Fibroblast of skin of left quadriceps (primary cell): ENCODE results near the gene PTPRQ.
"Not testable (repeated sequence)": the region's sequence is repeated elsewhere in the genome, so short reads cannot be mapped to it uniquely, and the experiment has no call there.

ENCODE experiments used
- DNase-seq, 2 experiments: peaks; one replicate each; pipeline ENCODE4 v3.0.0-alpha.2; 2013; ENCODE audit warnings: low read depth in 2 of 2

Gene PTPRQ

GRCh38 chr12:80443974-80444666, at the start of gene PTPRQ:
PTPRQ (plus strand) TSS chr12:80444235; CDS start chr12:80444346, 111 bp downstream.
- DNase-seq: peak in 1 of 2 experiments; percentile 37

DNA sequence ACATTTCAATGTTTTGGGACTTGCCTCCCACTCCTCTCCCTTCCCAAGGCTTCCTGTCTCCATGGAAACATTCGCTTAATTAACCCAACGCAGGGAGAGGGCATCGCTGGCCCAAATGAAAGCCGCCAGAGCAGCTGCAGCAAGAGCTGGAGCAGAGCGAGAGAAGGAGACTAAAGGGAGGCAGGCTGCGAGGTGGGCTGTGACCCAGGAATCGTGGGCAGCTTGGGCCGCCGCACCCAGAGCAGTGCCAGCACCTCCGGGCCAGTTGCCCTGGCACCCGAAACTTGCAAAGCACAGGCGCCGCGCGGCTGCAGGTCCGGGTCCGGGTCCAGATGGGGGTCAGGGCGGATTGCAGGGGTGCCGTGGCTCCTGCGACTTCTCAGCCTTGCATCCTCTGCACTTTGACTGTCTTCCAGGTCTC, 43.5 kb upstream of the PTPRQ start:
- no peak for DNase-seq

- no peak for DNase-seq
Observed at GRCh38 chr12:80401191-80401590, 42.8 kb upstream of the PTPRQ start.

DNA sequence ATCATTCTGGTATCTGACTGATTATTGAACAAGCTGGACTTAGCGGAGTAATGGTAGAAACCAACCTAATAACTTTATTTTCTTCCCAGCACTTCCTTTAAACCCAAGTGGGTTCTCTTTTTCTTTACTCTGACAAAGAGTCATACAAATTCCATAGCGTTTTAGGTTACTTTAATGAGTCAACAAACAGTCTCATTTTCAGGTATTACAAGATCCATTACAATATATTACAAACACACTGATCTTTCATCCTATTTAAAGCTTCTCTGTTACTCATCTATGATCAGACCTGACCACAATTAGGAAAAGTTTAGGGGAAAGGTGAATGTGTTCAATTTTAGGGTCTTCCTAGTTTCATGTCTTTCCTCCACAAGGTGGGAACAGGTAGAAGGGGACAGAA, 39.4 kb upstream of the PTPRQ start:
- DNase-seq: no peak

GRCh38 chr12:80406253-80406652, 37.8 kb upstream of the PTPRQ start:
- no peak for DNase-seq

GRCh38 chr12:80411787-80412186, 32.2 kb upstream of the PTPRQ start:
- no peak for DNase-seq

GRCh38 chr12:80412343-80412953, 31.6 kb upstream of the PTPRQ start:
- DNase-seq: peak; percentile 37 to 43

DNA sequence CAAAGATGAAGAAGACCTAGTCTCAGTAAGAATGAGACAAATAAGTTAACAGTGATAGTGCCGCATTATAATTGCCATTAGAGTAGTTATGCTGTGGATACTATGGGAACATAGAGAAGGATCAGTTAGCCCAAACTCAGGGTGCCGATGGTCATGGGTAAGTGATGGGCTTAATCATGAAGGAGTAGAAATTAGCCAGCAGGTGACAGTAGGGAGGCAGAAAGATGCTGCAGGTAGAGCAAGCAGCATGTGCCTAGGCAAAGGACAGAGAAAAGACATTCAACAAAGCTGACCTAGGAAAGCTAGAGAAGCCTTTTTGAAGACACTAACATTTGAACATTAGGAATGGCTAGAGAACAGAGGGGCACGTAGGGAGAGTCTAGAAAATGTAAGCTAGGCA, 30.6 kb upstream of the PTPRQ start:
- DNase-seq: no peak

DNA sequence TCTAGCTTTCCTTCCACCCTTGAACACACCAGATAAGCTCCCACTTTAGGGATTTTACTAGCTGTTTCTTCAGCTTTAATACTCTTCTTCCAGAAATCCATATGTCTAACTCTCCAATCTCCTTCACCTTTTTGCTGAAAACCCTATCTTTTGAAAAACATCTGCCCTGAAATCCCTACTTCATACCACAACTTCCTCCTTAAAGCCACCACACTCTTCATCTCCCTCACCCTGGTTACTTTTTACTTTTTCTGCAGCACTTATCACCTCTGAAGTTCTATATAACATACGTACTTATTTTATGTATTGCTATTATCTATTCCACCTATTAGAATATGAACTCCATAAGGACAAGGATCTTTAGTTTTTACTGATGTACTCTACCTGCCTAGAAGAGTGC, 28.6 kb upstream of the PTPRQ start:
- no peak for DNase-seq

DNA sequence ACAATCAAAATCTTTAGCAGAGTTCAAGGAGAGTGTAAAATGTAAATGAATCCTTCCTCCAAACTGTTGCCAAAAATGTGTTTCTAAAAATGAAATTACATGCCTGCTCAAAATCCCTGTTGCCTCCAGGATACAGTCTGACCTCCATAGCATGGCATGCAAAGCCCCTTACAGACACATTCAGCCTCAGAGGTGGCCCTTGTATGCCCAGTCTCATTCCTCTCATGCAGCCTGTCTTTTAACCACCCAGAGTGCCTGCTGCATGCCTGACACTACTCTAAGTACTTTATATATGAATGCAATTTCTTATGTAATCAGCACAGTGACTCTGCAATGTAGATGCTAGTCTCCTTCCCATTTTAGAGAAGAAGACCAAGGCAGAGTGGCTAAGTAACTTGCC, 24.4 kb upstream of the PTPRQ start:
- no peak for DNase-seq

GRCh38 chr12:80420075-80420474, 24.0 kb upstream of the PTPRQ start:
- DNase-seq: no peak

GRCh38 chr12:80422550-80422949, 21.5 kb upstream of the PTPRQ start:
- peak in 1 of 2 experiments; percentile 39 for DNase-seq

- no peak for DNase-seq
Observed at GRCh38 chr12:80432061-80432460, 12.0 kb upstream of the PTPRQ start.

GRCh38 chr12:80441921-80442320, 2.1 kb upstream of the PTPRQ start:
- DNase-seq: peak; percentile 70 to 71

DNA sequence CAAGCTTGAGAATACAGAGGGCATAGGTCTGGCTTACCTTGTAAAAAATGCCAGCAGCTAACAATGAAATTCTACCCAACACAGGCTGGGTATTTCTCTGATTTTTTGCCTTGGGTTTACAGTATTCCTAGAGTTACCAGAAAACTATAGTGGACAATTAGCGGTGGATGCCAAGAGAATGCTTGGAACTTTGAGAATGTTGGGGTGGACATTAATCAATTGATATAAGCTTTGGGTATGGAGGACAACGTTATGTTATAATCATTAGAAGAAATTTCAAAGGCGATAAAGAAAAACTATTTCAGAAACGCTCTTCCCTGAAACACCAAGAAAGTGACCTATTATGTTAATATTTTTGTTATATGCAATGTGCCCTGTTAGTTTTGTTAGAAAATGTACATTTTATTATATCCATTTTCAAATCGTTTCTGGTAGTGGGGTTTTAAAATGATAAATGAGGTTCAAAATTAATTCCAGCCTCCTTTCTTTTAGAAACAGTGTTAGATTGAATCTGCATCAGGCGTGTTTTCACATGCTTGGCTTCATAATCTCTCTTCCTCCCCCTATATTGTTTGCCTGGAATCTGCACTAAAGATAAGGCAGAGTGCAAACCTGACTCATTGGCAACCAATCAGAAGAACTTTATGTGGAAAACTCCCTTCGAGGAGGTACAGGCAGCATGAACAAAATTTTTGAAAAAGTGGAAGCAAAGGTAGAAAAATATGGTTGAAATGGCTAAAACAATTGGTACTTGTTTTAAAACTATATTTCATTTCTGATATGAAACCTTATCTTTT, 1.4 kb upstream of the PTPRQ start:
- DNase-seq: no peak

GRCh38 chr12:80445083-80445793, 1.2 kb downstream of the PTPRQ start:
- DNase-seq: peak in 1 of 2 experiments; percentile 29

DNA sequence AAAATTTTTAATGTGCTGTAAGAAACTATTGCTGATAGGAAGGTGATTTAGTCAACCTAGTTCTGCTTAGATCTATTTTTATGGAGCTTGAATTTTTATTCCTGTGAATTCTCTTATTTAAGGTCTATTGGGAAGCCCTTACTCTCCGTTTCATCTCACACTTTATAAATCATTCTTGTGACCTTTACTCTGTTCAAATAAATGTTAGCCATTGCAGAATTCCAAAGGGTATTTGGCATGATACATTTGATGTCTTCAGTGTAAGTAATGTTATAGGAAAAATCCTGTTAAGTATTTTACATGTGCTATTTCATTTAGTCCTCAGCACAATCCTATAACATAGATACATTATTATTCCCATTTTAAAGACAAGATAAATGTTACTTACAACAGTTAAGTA, 12.5 kb downstream of the PTPRQ start:
- no peak for DNase-seq

DNA sequence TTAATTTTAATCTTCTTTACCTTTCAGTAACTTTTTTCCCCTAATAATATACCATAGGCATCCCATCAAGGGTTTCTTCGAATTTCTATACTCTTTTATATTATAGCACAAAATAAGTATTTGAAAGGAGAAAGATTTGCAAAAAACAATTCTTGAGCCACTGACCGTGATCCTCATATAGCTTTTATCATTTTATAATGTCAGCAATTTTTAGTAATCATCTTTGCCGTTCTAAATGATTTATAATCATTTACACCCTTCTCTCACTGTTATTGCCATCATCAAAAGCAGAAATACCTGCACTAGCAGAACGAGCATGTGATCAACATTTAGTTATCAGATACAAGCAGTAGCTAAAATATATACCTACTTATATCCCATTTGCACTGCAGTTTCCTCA, 16.9 kb downstream of the PTPRQ start:
- no peak for DNase-seq

GRCh38 chr12:80461851-80462250, 17.8 kb downstream of the PTPRQ start:
- not testable (repeated sequence) for DNase-seq

DNA sequence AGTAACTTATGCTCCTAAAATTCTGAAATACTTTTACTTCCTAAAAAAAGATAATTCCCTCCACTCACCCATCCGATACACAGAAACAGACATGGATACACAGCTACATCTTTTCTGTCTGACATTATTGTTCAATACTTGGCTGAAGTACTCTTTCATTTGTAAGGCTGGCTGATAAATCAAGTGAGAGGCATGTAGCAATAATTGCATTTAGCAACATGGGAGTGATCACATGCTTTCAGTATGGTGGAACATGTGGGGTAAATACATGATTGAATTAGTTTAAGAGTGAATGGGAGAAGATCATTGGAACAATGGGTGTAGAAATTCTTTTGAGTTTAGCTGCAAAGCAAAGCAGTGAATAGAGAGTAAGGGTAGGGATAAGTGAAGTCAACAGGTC, 25.6 kb downstream of the PTPRQ start:
- DNase-seq: peak in 1 of 2 experiments; percentile 18

- DNase-seq: no peak
Observed at GRCh38 chr12:80470403-80470802, 26.4 kb downstream of the PTPRQ start.

DNA sequence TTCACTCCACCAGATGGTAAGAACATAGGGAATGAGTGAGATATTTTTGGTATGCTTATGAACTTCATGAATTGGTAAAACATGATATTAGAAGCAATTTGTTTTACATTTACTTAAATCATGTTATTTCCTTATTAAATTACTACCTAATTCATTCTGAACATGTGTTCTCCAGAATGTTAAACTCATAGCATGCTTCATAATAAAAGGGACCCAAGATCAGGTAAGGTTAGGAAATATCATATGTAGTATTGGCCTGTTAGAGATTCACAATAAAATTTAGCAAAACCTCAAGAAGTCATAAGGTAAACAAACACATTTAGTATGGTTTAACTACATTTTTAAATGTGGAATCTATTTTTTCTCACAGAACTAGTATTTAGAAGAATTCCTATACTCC, 28.2 kb downstream of the PTPRQ start:
- peak; percentile 50 to 51 for DNase-seq
